GM12801 (cell line): ENCODE measurements around the gene SLC29A3.

Experiments
- TF ChIP-seq, protein P1 (sequence below): IDR thresholded peaks from one replicate; pipeline ENCODE4 v1.5.1; 2011; ENCODE audit warnings: control low read depth; ENCODE audit not compliant: insufficient read length; ENCODE audit errors: extremely low read depth

SLC29A3 gene

DNA sequence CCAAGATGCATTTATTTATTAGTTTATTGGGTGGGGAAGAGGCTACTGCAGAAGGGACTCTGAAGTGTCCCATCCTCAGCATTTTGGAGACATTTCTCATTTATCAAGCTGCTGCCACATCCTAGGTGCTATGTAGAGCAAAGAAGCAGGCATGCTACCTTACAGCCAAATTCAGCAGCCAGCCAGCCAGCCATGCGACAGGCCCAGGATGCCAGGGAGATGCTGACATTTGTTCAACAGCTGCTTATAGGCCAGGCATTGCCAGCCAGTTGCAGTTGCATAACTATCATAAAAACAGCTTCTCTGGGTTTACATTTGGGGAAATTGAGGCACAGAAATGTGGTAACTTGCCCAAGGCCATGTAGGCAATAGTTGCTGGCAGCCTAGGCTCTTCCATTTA is 2.3 kb downstream of the SLC29A3 start:
- TF ChIP-seq, protein P1, sequence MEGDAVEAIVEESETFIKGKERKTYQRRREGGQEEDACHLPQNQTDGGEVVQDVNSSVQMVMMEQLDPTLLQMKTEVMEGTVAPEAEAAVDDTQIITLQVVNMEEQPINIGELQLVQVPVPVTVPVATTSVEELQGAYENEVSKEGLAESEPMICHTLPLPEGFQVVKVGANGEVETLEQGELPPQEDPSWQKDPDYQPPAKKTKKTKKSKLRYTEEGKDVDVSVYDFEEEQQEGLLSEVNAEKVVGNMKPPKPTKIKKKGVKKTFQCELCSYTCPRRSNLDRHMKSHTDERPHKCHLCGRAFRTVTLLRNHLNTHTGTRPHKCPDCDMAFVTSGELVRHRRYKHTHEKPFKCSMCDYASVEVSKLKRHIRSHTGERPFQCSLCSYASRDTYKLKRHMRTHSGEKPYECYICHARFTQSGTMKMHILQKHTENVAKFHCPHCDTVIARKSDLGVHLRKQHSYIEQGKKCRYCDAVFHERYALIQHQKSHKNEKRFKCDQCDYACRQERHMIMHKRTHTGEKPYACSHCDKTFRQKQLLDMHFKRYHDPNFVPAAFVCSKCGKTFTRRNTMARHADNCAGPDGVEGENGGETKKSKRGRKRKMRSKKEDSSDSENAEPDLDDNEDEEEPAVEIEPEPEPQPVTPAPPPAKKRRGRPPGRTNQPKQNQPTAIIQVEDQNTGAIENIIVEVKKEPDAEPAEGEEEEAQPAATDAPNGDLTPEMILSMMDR: no peak

GRCh38 chr10:71323407-71323806 is 4.3 kb downstream of the SLC29A3 start:
- TF ChIP-seq, protein P1: no peak

DNA sequence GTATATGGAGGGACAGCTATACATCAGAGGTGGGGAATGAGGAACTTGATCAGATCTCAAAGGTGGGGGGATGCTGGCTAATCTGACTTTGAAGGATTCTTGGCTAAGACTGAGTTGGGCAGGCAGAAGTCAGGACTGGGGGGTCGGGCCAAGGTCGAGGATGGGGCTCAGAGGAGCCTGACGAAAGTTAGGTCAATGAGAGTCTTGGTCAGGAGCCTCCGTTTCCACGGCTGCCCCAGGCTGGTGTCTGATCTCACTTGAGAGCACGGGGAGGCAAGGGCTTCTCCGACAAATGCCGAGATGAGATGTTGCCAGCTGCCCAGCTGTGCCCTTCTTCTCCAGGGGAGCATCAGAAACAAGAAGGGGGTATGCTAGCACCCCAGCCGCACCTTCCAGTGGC is 5.7 kb downstream of the SLC29A3 start:
- TF ChIP-seq, protein P1: no peak

DNA sequence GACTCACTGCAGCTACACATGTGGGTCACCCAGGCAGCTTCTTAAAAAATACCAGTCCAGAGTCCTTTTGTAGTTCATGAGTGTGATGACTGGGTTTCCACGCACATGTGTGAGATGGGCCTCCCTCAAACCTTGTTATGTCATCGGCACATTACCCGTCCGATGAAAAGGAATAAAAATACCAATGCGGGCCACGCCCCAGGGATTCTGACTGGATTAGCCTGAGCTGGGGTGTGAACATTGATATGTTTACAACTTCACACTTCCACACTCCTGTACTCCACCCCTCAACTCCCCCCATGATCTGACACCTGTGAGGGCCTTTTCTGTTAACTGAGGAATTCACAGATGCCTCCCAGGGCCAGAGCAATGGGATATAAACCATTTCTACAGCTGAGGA is 6.2 kb downstream of the SLC29A3 start:
- TF ChIP-seq, protein P1: no peak

DNA sequence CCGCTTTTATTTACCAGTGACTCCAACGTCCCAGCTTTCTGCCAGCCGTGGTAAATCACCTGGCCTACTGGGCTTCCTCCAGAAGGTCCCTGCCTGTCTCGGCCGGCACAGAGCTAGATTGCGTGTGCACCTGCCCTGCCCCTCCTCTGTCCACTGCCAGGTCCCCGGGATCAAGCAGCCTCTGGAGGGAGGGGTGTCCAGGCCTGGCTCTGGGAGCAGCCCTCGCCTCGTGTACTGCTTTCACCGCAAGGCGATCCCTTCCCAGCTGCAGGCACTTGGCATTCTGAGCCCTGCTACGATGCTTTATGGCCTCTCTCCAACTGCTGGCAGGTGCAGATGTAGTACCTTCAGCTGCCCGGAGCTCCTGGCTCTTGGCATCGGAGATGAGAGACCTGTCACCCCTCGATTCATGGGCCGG is 7.4 kb downstream of the SLC29A3 start:
- TF ChIP-seq, protein P1: no peak

- TF ChIP-seq, protein P1: no peak
Measured at GRCh38 chr10:71330789-71331404, 11.8 kb downstream of the SLC29A3 start.

GRCh38 chr10:71331736-71332135 is 12.7 kb downstream of the SLC29A3 start:
- TF ChIP-seq, protein P1: no peak

DNA sequence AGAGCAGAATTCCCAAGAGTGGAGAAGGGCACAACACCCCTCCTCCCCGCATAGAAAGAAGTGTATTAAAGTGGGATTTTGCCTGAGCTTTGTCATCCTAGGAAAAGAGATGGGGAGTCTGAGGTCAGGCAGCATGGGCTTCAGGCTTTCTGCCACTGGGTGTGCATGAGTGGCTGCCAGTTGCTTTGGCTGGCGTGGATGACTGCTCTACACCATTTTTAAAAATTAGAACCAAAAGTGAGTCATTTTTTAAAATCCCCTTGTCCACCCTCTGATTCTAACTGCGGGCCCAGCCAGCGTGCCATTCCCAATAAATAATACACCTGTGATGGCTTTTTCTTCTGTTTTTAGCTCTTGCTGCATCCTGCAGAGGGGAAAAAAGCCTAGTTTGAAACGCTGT is 13.4 kb downstream of the SLC29A3 start:
- TF ChIP-seq, protein P1: no peak
